Measurements from ENCODE around the gene WT1. TPM values are rescaled to one million over a fixed set of nuclear protein-coding genes. Genes with fewer than 3 reads are reported as not detected.

WT1 gene
- total and polyA plus RNA-seq, 2 of the 4 experiments (the other 2 are of a cell fraction): not detected

GRCh38 chr11:32353884-32354283 lies 81.5 kb downstream of the WT1 start:
- no peak overlapping the region for H3K9ac ChIP-seq (ENCODE audit: low read depth, low read length)
- no peak overlapping the region for H2AFZ ChIP-seq (replicated peaks; ENCODE audit: low read length, poor library complexity)
- no peak overlapping the region for H4K8ac ChIP-seq (ENCODE audit: low read depth in 2 of 2, low read length in 2 of 2)
- no peaks in the 10 kb centered on the region for H3K79me1 ChIP-seq (ENCODE audit: low read depth in 1 of 2, low read length in 2 of 2)
- H3K27ac ChIP-seq (ENCODE audit: insufficient read depth, low read length): no peak overlapping the region
- no peak overlapping the region for H2AK5ac ChIP-seq (ENCODE audit: low read depth, low read length)
- in situ Hi-C loops (cut with MboI; ENCODE audit: low sequenced_read_pairs): no loop called here
- ATAC-seq (ENCODE audit: low read depth): no peak
- no peak overlapping the region for H4K5ac ChIP-seq (ENCODE audit: low read depth, low read length)
- intact Hi-C loops (cut with micrococcal nuclease): no loop called here
- H3K9me3 ChIP-seq (ENCODE audit: control insufficient read depth, insufficient read depth, low read length): no peaks in the 10 kb centered on the region
- H2BK15ac ChIP-seq (ENCODE audit: low read depth, low read length): no peak overlapping the region
- no peak overlapping the region for H3K4me3 ChIP-seq (ENCODE audit: insufficient read depth, low read depth, low read length)
- H3K56ac ChIP-seq (ENCODE audit: extremely low read depth, insufficient read depth, low read length): no peak overlapping the region
- CTCF ChIA-PET: no interaction called here
- H3K36me3 ChIP-seq (ENCODE audit: control insufficient read depth, insufficient read depth, low read length): no peaks in the 10 kb centered on the region
- no peak overlapping the region for H3K4me2 ChIP-seq (ENCODE audit: low read depth, low read length)
- H3K27me3 ChIP-seq (ENCODE audit: control insufficient read depth, insufficient read depth, low read length): peaks cover 5% of the 10 kb centered on the region
- H4K20me1 ChIP-seq (ENCODE audit: insufficient read depth, low read length): no peaks in the 10 kb centered on the region
- TF ChIP-seq CHD1 (IDR thresholded peaks at IDR 0.05; ENCODE audit: low read depth, low read length) (no peak), MAZ (IDR thresholded peaks at IDR 0.05; ENCODE audit: borderline replicate concordance, low read depth, low read length) (no peak), CEBPB (IDR thresholded peaks at IDR 0.05; ENCODE audit: low read depth, low read length) (no peak), RAD21 (IDR thresholded peaks at IDR 0.05; ENCODE audit: low read length) (no peak), MAFK (IDR thresholded peaks at IDR 0.05; ENCODE audit: low read depth, low read length) (no peak), BHLHE40 (IDR thresholded peaks at IDR 0.05; ENCODE audit: low read depth, low read length) (no peak), MXI1 (IDR thresholded peaks at IDR 0.05; ENCODE audit: borderline replicate concordance, low read depth, low read length) (no peak), RFX5 (IDR thresholded peaks at IDR 0.05; ENCODE audit: low read depth, low read length) (no peak), FOS (IDR thresholded peaks at IDR 0.05; ENCODE audit: low read depth, low read length) (no peak), NFE2L2 (IDR thresholded peaks at IDR 0.05; ENCODE audit: low read depth, low read length) (no peak)
- TF ChIP-seq, protein P1, sequence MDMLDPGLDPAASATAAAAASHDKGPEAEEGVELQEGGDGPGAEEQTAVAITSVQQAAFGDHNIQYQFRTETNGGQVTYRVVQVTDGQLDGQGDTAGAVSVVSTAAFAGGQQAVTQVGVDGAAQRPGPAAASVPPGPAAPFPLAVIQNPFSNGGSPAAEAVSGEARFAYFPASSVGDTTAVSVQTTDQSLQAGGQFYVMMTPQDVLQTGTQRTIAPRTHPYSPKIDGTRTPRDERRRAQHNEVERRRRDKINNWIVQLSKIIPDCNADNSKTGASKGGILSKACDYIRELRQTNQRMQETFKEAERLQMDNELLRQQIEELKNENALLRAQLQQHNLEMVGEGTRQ (IDR thresholded peaks at IDR 0.05; ENCODE audit: low read depth, low read length): no peak
- TF ChIP-seq, protein P2, sequence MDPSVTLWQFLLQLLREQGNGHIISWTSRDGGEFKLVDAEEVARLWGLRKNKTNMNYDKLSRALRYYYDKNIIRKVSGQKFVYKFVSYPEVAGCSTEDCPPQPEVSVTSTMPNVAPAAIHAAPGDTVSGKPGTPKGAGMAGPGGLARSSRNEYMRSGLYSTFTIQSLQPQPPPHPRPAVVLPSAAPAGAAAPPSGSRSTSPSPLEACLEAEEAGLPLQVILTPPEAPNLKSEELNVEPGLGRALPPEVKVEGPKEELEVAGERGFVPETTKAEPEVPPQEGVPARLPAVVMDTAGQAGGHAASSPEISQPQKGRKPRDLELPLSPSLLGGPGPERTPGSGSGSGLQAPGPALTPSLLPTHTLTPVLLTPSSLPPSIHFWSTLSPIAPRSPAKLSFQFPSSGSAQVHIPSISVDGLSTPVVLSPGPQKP (IDR thresholded peaks at IDR 0.05; ENCODE audit: borderline replicate concordance, low read depth, low read length): no peak
- H4K91ac ChIP-seq (ENCODE audit: insufficient read depth, low read depth, low read length): no peak overlapping the region
- H2BK5ac ChIP-seq (ENCODE audit: low read depth, low read length, poor library complexity, severe bottlenecking): no peak overlapping the region
- H3K4ac ChIP-seq (ENCODE audit: low read depth, low read length): no peak overlapping the region
- no peak overlapping the region for H3K23ac ChIP-seq (ENCODE audit: low read depth, low read length)
- no peaks in the 10 kb centered on the region for H3K4me1 ChIP-seq (ENCODE audit: control insufficient read depth, insufficient read depth, low read length)
- POLR2A ChIA-PET (ENCODE audit: unreplicated experiment): no interaction called here
- no peak overlapping the region for H2AK9ac ChIP-seq (replicated peaks; ENCODE audit: low read depth, low read length, poor library complexity)
- H2BK20ac ChIP-seq (ENCODE audit: low read depth, low read length): no peak overlapping the region
- dilution Hi-C loops (cut with HindIII; ENCODE audit: low sequenced_read_pairs, unreplicated experiment): no loop called here
- H3K14ac ChIP-seq (replicated peaks; ENCODE audit: low read depth, low read length): no peak overlapping the region
- no peak overlapping the region for H2BK120ac ChIP-seq (ENCODE audit: low read depth, low read length)
- BruUV-seq (replicated peaks): no TSS peak
- DNase-seq: no peak
- WGBS, 2 experiments (ENCODE audit: extremely low coverage in 2 of 2, insufficient read length in 1 of 2): 40% methylated on average over 1 of the region's 6 CpGs; no CpG with 5 or more reads in 1 of the 2 experiments
- no peak overlapping the region for H3K18ac ChIP-seq (ENCODE audit: low read depth, low read length)
- no peaks in the 10 kb centered on the region for H3K9me1 ChIP-seq (ENCODE audit: insufficient read depth, low read length)
